Right lobe of liver (tissue), 6 donors: Measurements from ENCODE around the gene HSPB6. TPM values are rescaled to one million over a fixed set of nuclear protein-coding genes. Genes with fewer than 3 reads are reported as not detected.

Experiments used
- ATAC-seq, 4 donors: fragments of 200-7000 bp; cut with Tn5 transposase; one replicate each; pipeline ENCODE4 v1.9.1; 2020; ENCODE audit warnings: mild to moderate bottlenecking in 4 of 4, moderate library complexity in 4 of 4
- DNase-seq, 3 donors: peaks; one replicate each; pipeline ENCODE4 v3.0.0-alpha.2; 2020
- H3K27ac ChIP-seq, 3 donors: fragments of 200-600 bp; one replicate each; pipeline ENCODE4 v1.8.0; 2022
- H3K27me3 ChIP-seq, 2 donors: fragments of 200-600 bp; one replicate each; pipeline ENCODE4 v1.8.0; 2022
- H3K36me3 ChIP-seq, 4 donors: fragments of 200-600 bp; sonication (generic) in 1 of 4; one replicate each; pipeline versions ENCODE4 v1.5.1 to v1.8.0; 2017 to 2022; ENCODE audit warnings: control low read depth in 1 of 4
- H3K4me1 ChIP-seq, 4 donors: fragments of 200-600 bp; sonication (generic) in 1 of 4; one replicate each; pipeline versions ENCODE4 v1.5.1 to v1.8.0; 2017 to 2022; ENCODE audit warnings: control low read depth in 1 of 4
- H3K4me3 ChIP-seq, 3 donors: fragments of 200-600 bp; one replicate each; pipeline ENCODE4 v1.8.0; 2022
- H3K9me3 ChIP-seq, 4 donors: fragments of 200-600 bp; sonication (generic) in 1 of 4; one replicate each; pipeline versions ENCODE4 v1.5.1 to v1.8.0; 2017 to 2022; ENCODE audit warnings: control low read depth in 1 of 4
- CTCF ChIP-seq, 4 donors: fragments of 200-600 bp in 3 of 4; fragments of 450-650 bp in 1 of 4; IDR thresholded peaks; one replicate each; pipeline versions ENCODE4 v1.5.1 to v1.8.0; 2016 to 2022; ENCODE audit warnings: antibody characterized with exemption in 4 of 4, mild to moderate bottlenecking in 2 of 4
- POLR2A ChIP-seq: fragments of 450-650 bp; IDR thresholded peaks from one replicate; pipeline ENCODE4 v1.6.1; 2017; ENCODE audit warnings: antibody characterized with exemption, mild to moderate bottlenecking
- WGBS: methylation state at CpG from one replicate; pipeline ENCODE4 v1.1.6; 2018; ENCODE audit warnings: low coverage, low lambda C conversion rate; ENCODE audit not compliant: insufficient coverage; ENCODE audit errors: missing lambda C conversion rate; 5-methylcytosine and 5-hydroxymethylcytosine counted together
- intact Hi-C, 2 donors: fragments of 100-400 bp; cut with DNase I; formaldehyde crosslinking; loops; one replicate each; pipeline versions ENCODE4 v1.11.2 to v1.14.1; 2022
- total RNA-seq, 6 experiments: library from RNA; depleted of rRNA in 2 of 6; stranded (reverse); fragments of >200 nt in 2 of 6; fragmentation: NEBNext Ultra II Directional in 3 of 6; extraction: Animal tissue kit (Norgen Biotek cat#: 25700) in 3 of 6; gene quantifications; one replicate each; pipeline versions ENCODE4 v1.1.0 to v1.2.4, GENCODE V29; 2016 to 2023
- donor health status: DM: no; HTN: yes; CAD: no.
- donor health status: DM: no; HTN: no; CAD: no.
- donor health status: DM: no; HTN: no; CAD: no.
- donor health status: DM: no; HTN: yes; CAD: no.
- donor health status: DM: no; HTN: yes; CAD: no.

Gene HSPB6
- total RNA-seq, 6 experiments from 2014 or later = 2.6 to 6.0 (median 4.5) TPM

- Histone ChIP-seq H3K27ac (no peak overlapping the region), H3K27me3 (no peaks in the 10 kb centered on the region), H3K4me1 (peaks cover 0 to 4% (median 0%) of the 10 kb centered on the region in 4 donors), H3K36me3 (no peaks in the 10 kb centered on the region), H3K9me3 (no peaks in the 10 kb centered on the region), H3K4me3 (no peak overlapping the region)
- intact Hi-C loops = no loop called here
- TF ChIP-seq POLR2A (no peak), CTCF (IDR thresholded peaks at IDR 0.05) (no peak)
- no peak for DNase-seq
- WGBS = 63% methylated on average over 2 of the region's 11 CpGs
- no peak for ATAC-seq
These were observed 32.6 kb upstream of the HSPB6 start for GRCh38 chr19:35789195-35789977.

DNA sequence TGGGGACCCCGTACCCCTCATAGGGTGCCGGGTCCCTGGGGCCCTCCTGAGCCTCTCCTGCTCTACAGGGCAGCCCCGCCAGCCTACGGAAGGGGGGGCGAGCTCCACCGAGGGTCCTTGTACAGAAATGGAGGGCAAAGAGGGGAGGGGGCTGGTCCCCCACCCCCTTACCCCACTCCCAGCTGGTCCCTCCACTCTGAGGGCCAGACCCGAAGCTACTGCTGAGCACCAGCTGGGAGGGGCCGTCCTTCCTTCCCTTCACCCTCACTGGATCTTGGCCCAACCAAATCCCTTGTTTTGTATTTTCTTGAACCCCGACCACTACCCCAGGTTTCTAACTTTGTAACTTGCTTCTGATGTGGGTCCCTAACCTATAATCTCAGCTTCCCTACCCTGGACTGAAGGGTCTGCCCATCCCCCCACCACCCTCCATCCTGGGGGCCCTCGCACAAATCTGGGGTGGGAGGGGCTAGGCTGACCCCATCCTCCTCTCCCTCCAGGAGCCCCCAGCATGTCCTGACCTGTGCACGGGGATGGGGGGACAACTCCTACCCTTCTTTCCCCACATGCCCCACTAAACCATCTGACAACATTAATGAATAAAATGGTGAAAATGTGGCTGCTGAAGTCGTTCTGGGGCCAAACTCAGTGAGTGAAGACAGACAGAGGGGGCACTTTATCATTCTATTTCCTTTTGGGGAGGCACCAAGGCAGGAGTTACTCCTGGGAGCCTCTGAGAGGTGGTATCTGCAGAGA lies 31.6 kb upstream of the HSPB6 start:
- H3K9me3 ChIP-seq = no peaks in the 10 kb centered on the region
- peaks cover 0 to 4% (median 0%) of the 10 kb centered on the region in 4 donors for H3K4me1 ChIP-seq
- no peaks in the 10 kb centered on the region for H3K36me3 ChIP-seq
- no peak overlapping the region for H3K27ac ChIP-seq
- no peak for ATAC-seq
- WGBS = 84% methylated on average over 6 of the region's 12 CpGs
- DNase-seq = no peak
- intact Hi-C loops = no loop called here
- H3K4me3 ChIP-seq = no peak overlapping the region
- TF ChIP-seq POLR2A (no peak), CTCF (IDR thresholded peaks at IDR 0.05) (no peak)
- no peaks in the 10 kb centered on the region for H3K27me3 ChIP-seq

- no peaks in the 10 kb centered on the region for H3K36me3 ChIP-seq
- TF ChIP-seq CTCF (IDR thresholded peaks at IDR 0.05) (no peak), POLR2A (no peak)
- ATAC-seq = no peak
- H3K27me3 ChIP-seq = no peaks in the 10 kb centered on the region
- H3K27ac ChIP-seq = no peak overlapping the region
- DNase-seq = no peak
- no peak overlapping the region for H3K4me3 ChIP-seq
- intact Hi-C loops = no loop called here
- H3K9me3 ChIP-seq = no peaks in the 10 kb centered on the region
- peaks cover 0 to 4% (median 0%) of the 10 kb centered on the region in 4 donors for H3K4me1 ChIP-seq
- WGBS = no CpG with 5 or more reads among the region's 15 CpGs
These were observed 30.5 kb upstream of the HSPB6 start for GRCh38 chr19:35787227-35787799.

DNA sequence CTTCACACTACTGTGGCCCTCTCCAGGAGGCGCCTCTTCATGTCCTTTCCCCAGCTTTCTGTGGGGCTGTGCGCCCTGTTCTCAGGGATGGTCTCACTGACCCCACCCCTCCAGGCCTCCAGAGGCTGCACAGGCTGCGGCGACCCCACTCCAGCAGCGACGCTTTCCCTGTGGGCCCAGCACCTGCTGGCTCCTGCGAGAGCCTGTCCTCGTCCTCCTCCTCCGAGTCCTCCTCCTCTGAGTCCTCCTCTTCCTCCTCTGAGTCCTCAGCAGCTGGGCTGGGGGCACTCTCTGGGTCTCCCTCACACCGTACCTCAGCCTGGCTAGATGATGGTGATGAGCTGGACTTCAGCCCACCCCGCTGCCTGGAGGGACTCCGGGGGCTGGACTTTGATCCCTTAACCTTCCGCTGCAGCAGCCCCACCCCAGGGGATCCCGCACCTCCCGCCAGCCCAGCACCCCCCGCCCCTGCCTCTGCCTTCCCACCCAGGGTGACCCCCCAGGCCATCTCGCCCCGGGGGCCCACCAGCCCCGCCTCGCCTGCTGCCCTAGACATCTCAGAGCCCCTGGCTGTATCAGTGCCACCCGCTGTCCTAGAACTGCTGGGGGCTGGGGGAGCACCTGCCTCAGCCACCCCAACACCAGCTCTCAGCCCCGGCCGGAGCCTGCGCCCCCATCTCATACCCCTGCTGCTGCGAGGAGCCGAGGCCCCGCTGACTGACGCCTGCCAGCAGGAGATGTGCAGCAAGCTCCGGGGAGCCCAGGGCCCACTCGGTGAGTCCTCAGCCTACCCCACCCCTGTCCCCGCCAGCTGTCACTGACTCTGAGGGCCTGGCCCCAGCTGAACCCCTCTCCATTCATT lies 29.7 kb upstream of the HSPB6 start:
- no peaks in the 10 kb centered on the region for H3K27me3 ChIP-seq
- H3K27ac ChIP-seq = no peak overlapping the region
- peak in 1 of 3 donors; percentile 43 for DNase-seq
- TF ChIP-seq CTCF (IDR thresholded peaks at IDR 0.05) (no peak), POLR2A (no peak)
- intact Hi-C loops = no loop called here
- H3K4me3 ChIP-seq = no peak overlapping the region
- no peaks in the 10 kb centered on the region for H3K36me3 ChIP-seq
- no peaks in the 10 kb centered on the region for H3K9me3 ChIP-seq
- 73% methylated on average over 9 of the region's 31 CpGs for WGBS
- no peak for ATAC-seq
- H3K4me1 ChIP-seq = peaks cover 0 to 1% (median 0%) of the 10 kb centered on the region in 4 donors
